Measurements from ENCODE around the gene OGA.

- TF ChIP-seq CTCF (IDR thresholded peaks at IDR 0.05), result no peak
- no peak for TF ChIP-seq POLR2A (IDR thresholded peaks at IDR 0.05)
- no peak for TF ChIP-seq POLR2AphosphoS5 (IDR thresholded peaks at IDR 0.05)
- no peak for TF ChIP-seq EP300 (IDR thresholded peaks at IDR 0.05)
These were observed 37.9 kb downstream of the OGA start for GRCh38 chr10:101780187-101780817.
